CD14-positive monocyte (primary cell): Measurements from ENCODE around the gene PHACTR4. TPM values are rescaled to one million over a fixed set of nuclear protein-coding genes. Genes with fewer than 3 reads are reported as not detected.

ENCODE experiments used
- DNase-seq, 3 donors: peaks; one replicate each; pipeline ENCODE4 v3.0.0-alpha.2; 2011 to 2022
- H2AFZ ChIP-seq: 2 replicates; pipeline ENCODE4 v1.6.0; 2012; ENCODE audit warnings: mild to moderate bottlenecking, low read depth, low read length, inconsistent platforms; ENCODE audit not compliant: insufficient read depth, poor library complexity, severe bottlenecking
- H3K27ac ChIP-seq, 2 donors: 1 replicate in 1 of 2; 2 replicates in 1 of 2; pipeline ENCODE4 v1.5.1; 2012 to 2013; ENCODE audit warnings: low read length in 2 of 2, control low read depth in 1 of 2, inconsistent platforms in 1 of 2, low read depth in 1 of 2, mild to moderate bottlenecking in 1 of 2
- H3K27me3 ChIP-seq, 2 donors: one replicate each; pipeline versions ENCODE4 v1.6.0 to v1.6.1; 2011 to 2013; ENCODE audit warnings: low read length in 2 of 2; ENCODE audit not compliant: control insufficient read depth in 2 of 2, insufficient read depth in 2 of 2
- H3K36me3 ChIP-seq, 2 donors: replicated peaks in 1 of 2; 1 replicate in 1 of 2; 2 replicates in 1 of 2; pipeline versions ENCODE4 v1.5.1 to v1.6.1; 2012 to 2013; ENCODE audit warnings: low read length in 2 of 2, control low read depth in 1 of 2, inconsistent platforms in 1 of 2, mild to moderate bottlenecking in 1 of 2; ENCODE audit not compliant: insufficient read depth in 2 of 2, control insufficient read depth in 1 of 2
- H3K4me1 ChIP-seq, 2 donors: 1 replicate in 1 of 2; 2 replicates in 1 of 2; pipeline versions ENCODE4 v1.5.1 to v1.6.1; 2012 to 2013; ENCODE audit warnings: low read length in 2 of 2, control low read depth in 1 of 2, inconsistent platforms in 1 of 2, mild to moderate bottlenecking in 1 of 2, moderate library complexity in 1 of 2; ENCODE audit not compliant: insufficient read depth in 2 of 2, control insufficient read depth in 1 of 2
- H3K4me2 ChIP-seq: replicated peaks from 2 replicates; pipeline ENCODE3; 2012; ENCODE audit warnings: low read length, moderate library complexity, mild to moderate bottlenecking; ENCODE audit not compliant: poor library complexity, severe bottlenecking; ENCODE audit errors: extremely low read depth
- H3K4me3 ChIP-seq, 3 experiments: fragments of 200-600 bp in 1 of 3; sonication (generic) in 1 of 3; replicated peaks in 1 of 3; 1 replicate in 2 of 3; 2 replicates in 1 of 3; pipeline ENCODE4 v1.5.1; 2011 to 2013; ENCODE audit warnings: low read length in 3 of 3, mild to moderate bottlenecking in 3 of 3, control low read depth in 2 of 3, low read depth in 2 of 3, inconsistent platforms in 1 of 3, moderate library complexity in 1 of 3
- H3K79me2 ChIP-seq: 2 replicates; pipeline ENCODE4 v1.6.0; 2012; ENCODE audit warnings: mild to moderate bottlenecking, control low read depth, inconsistent platforms, low read length, moderate library complexity; ENCODE audit not compliant: insufficient read depth
- H3K9ac ChIP-seq: 2 replicates; pipeline ENCODE4 v1.6.0; 2017; ENCODE audit warnings: low read length, mild to moderate bottlenecking; ENCODE audit not compliant: insufficient read depth, poor library complexity, severe bottlenecking
- H3K9me3 ChIP-seq, 2 donors: replicated peaks in 1 of 2; 1 replicate in 1 of 2; 2 replicates in 1 of 2; pipeline versions ENCODE4 v1.5.1 to v1.6.1; 2012 to 2013; ENCODE audit warnings: low read length in 2 of 2, control low read depth in 1 of 2; ENCODE audit not compliant: control insufficient read depth in 1 of 2, insufficient read depth in 1 of 2
- H4K20me1 ChIP-seq: 2 replicates; pipeline ENCODE4 v1.6.0; 2012; ENCODE audit warnings: mild to moderate bottlenecking, low read length, control low read depth, moderate library complexity; ENCODE audit not compliant: insufficient read depth
- H3K27ac Mint-ChIP-seq, 7 donors: one replicate each; pipeline ENCODE4 v1.8.0; 2020; ENCODE audit warnings: mild to moderate bottlenecking in 7 of 7, mixed read lengths in 7 of 7, moderate library complexity in 6 of 7, inconsistent platforms in 2 of 7
- H3K27me3 Mint-ChIP-seq, 3 donors: one replicate each; pipeline ENCODE4 v1.8.0; 2021 to 2022; ENCODE audit warnings: low read depth in 3 of 3, mild to moderate bottlenecking in 3 of 3, mixed read lengths in 3 of 3, moderate library complexity in 3 of 3, inconsistent platforms in 1 of 3
- H3K36me3 Mint-ChIP-seq, 2 donors: one replicate each; pipeline ENCODE4 v1.8.0; 2020; ENCODE audit warnings: mixed read lengths in 2 of 2, inconsistent platforms in 1 of 2, mild to moderate bottlenecking in 1 of 2
- H3K4me1 Mint-ChIP-seq: one replicate; pipeline ENCODE4 v1.8.0; 2020; ENCODE audit warnings: mild to moderate bottlenecking, mixed read lengths
- H3K4me3 Mint-ChIP-seq, 2 donors: one replicate each; pipeline ENCODE4 v1.8.0; 2020; ENCODE audit warnings: mild to moderate bottlenecking in 2 of 2, mixed read lengths in 2 of 2, moderate library complexity in 1 of 2
- H3K9me3 Mint-ChIP-seq, 7 donors: one replicate each; pipeline ENCODE4 v1.8.0; 2020 to 2022; ENCODE audit warnings: mixed read lengths in 7 of 7, mild to moderate bottlenecking in 6 of 7, moderate library complexity in 6 of 7, inconsistent platforms in 2 of 7
- CTCF ChIP-seq: fragments of 200-600 bp; IDR thresholded peaks from one replicate; pipeline ENCODE4 v1.8.0; 2022; ENCODE audit warnings: antibody characterized with exemption, mild to moderate bottlenecking
- WGBS: methylation state at CpG from one replicate; pipeline ENCODE4 v1.1.5; 2013; ENCODE audit warnings: missing lambda C conversion rate; ENCODE audit not compliant: insufficient coverage; 5-methylcytosine and 5-hydroxymethylcytosine counted together
- intact Hi-C, 2 donors: fragments of 100-400 bp; cut with micrococcal nuclease; formaldehyde crosslinking; loops; one replicate each; pipeline versions ENCODE4 v1.15.0 to v1.15.1; 2023
- polyA plus RNA-seq, 3 donors: library from polyadenylated mRNA; depleted of rRNA in 1 of 3; unstranded in 2 of 3; stranded (reverse) in 1 of 3; fragments of 300-500 nt in 2 of 3; fragments of >200 nt in 1 of 3; fragmentation: Illumina TruSeq in 2 of 3; gene quantifications; 1 replicate in 2 of 3; 2 replicates in 1 of 3; pipeline ENCODE4 v1.2.3, GENCODE V29; 2012 to 2021

The PHACTR4 gene
- polyA plus RNA-seq, 3 donors: 2.9 to 9.7 (median 2.9) TPM

GRCh38 chr1:28428012-28428411 lies 58.5 kb downstream of the PHACTR4 start:
- peak; percentile 14 to 52 (median 18) for DNase-seq
- H3K4me1 Mint-ChIP-seq: peaks cover 16% of the 10 kb centered on the region
- no peak overlapping the region for H3K4me3 ChIP-seq
- H4K20me1 ChIP-seq: peaks cover 6% of the 10 kb centered on the region
- peak overlapping the region in 1 of 2 donors; percentile 26 for H3K27ac ChIP-seq
- no peak overlapping the region for H2AFZ ChIP-seq
- no peaks in the 10 kb centered on the region for H3K9me3 ChIP-seq
- H3K4me1 ChIP-seq: peaks cover 9 to 18% of the 10 kb centered on the region in 2 donors
- peaks cover 4 to 9% of the 10 kb centered on the region in 2 donors for H3K36me3 Mint-ChIP-seq
- no peak overlapping the region for H3K9ac ChIP-seq
- WGBS: no CpG with 5 or more reads among the region's 1 CpG
- peaks cover 13% of the 10 kb centered on the region for H3K79me2 ChIP-seq
- no peaks in the 10 kb centered on the region for H3K9me3 Mint-ChIP-seq
- H3K4me3 Mint-ChIP-seq: no peak overlapping the region
- H3K27me3 Mint-ChIP-seq: peaks cover 0 to 2% (median 0%) of the 10 kb centered on the region in 3 donors
- H3K36me3 ChIP-seq: no peaks in the 10 kb centered on the region
- TF ChIP-seq CTCF: no peak
- no peak overlapping the region for H3K4me2 ChIP-seq
- intact Hi-C loops: loop anchor here in 1 of 2 donors (10.0 kb wide), 1 partner anchor 77 kb away; the partner anchor contains the start of gene RCC1
- H3K27ac Mint-ChIP-seq: peak overlapping the region in 5 of 7 donors; percentile 1 to 63 (median 39)
- no peaks in the 10 kb centered on the region for H3K27me3 ChIP-seq

- Mint-ChIP-seq H3K4me3 (no peak overlapping the region), H3K27ac (no peak overlapping the region), H3K36me3 (peaks cover 4 to 14% of the 10 kb centered on the region in 2 donors), H3K9me3 (no peaks in the 10 kb centered on the region), H3K27me3 (peaks cover 0 to 2% (median 0%) of the 10 kb centered on the region in 3 donors), H3K4me1 (peaks cover 16% of the 10 kb centered on the region)
- no peak for DNase-seq
- Histone ChIP-seq H3K9ac (no peak overlapping the region), H3K36me3 (no peaks in the 10 kb centered on the region), H3K9me3 (no peaks in the 10 kb centered on the region), H3K79me2 (peaks cover 14% of the 10 kb centered on the region), H3K4me2 (no peak overlapping the region), H3K4me1 (peaks cover 9 to 18% of the 10 kb centered on the region in 2 donors), H2AFZ (no peak overlapping the region), H3K27ac (no peak overlapping the region), H3K4me3 (no peak overlapping the region), H3K27me3 (no peaks in the 10 kb centered on the region), H4K20me1 (peaks cover 6% of the 10 kb centered on the region)
- intact Hi-C loops: loop anchor here in 1 of 2 donors (10.0 kb wide), 1 partner anchor 76 kb away; the partner anchor contains the start of gene RCC1
- TF ChIP-seq CTCF: no peak
- 100% methylated on average over 2 of the region's 6 CpGs for WGBS
Measured at GRCh38 chr1:28428990-28429520, 59.5 kb downstream of the PHACTR4 start.
